Measurements from ENCODE around the gene NSFL1C.
A peak's percentile ranks its signal among the peaks of the same experiment; 100 is the strongest.
"Not testable (repeated sequence)": the region's sequence is repeated elsewhere in the genome, so short reads cannot be mapped to it uniquely, and the experiment has no call there.

The NSFL1C gene

GRCh38 chr20:1423625-1424106, 43.0 kb downstream of the NSFL1C start:
- DNase-seq (ENCODE audit: low read depth in 2 of 2), result no peak

- DNase-seq (ENCODE audit: low read depth in 2 of 2), result no peak
Measured at GRCh38 chr20:1423206-1423605, 43.4 kb downstream of the NSFL1C start.

- DNase-seq (ENCODE audit: low read depth in 2 of 2), result no peak
Measured at GRCh38 chr20:1422753-1423152, 43.9 kb downstream of the NSFL1C start.

GRCh38 chr20:1420066-1420465, 46.6 kb downstream of the NSFL1C start:
- DNase-seq (ENCODE audit: low read depth in 2 of 2), result no peak

- no peak for DNase-seq (ENCODE audit: low read depth in 2 of 2)
Measured at GRCh38 chr20:1418350-1418749, 48.3 kb downstream of the NSFL1C start.

- DNase-seq (ENCODE audit: low read depth in 2 of 2), result no peak
Measured at GRCh38 chr20:1417790-1418189, 48.9 kb downstream of the NSFL1C start.

- no peak for DNase-seq (ENCODE audit: low read depth in 2 of 2)
Measured at GRCh38 chr20:1417273-1417672, 49.4 kb downstream of the NSFL1C start.

GRCh38 chr20:1415667-1416468, 50.8 kb downstream of the NSFL1C start:
- no peak for DNase-seq (ENCODE audit: low read depth in 2 of 2)

- no peak for DNase-seq (ENCODE audit: low read depth in 2 of 2)
Measured at GRCh38 chr20:1414982-1415381, 51.7 kb downstream of the NSFL1C start.

- DNase-seq (ENCODE audit: low read depth in 2 of 2), result no peak
Measured at GRCh38 chr20:1405801-1406200, 60.8 kb downstream of the NSFL1C start.

GRCh38 chr20:1403624-1404023, 63.0 kb downstream of the NSFL1C start:
- DNase-seq (ENCODE audit: low read depth in 2 of 2), result no peak

GRCh38 chr20:1402149-1402548, 64.5 kb downstream of the NSFL1C start:
- no peak for DNase-seq (ENCODE audit: low read depth in 2 of 2)

- no peak for DNase-seq (ENCODE audit: low read depth in 2 of 2)
Measured at GRCh38 chr20:1401451-1401907, 65.2 kb downstream of the NSFL1C start.

- not testable (repeated sequence) for DNase-seq (ENCODE audit: low read depth in 2 of 2)
Measured at GRCh38 chr20:1399678-1400366, 66.8 kb downstream of the NSFL1C start.

GRCh38 chr20:1398185-1398584, 68.5 kb downstream of the NSFL1C start:
- DNase-seq (ENCODE audit: low read depth in 2 of 2), result not testable (repeated sequence)

- no peak for DNase-seq (ENCODE audit: low read depth in 2 of 2)
Measured at GRCh38 chr20:1397710-1398109, 68.9 kb downstream of the NSFL1C start.

GRCh38 chr20:1396702-1397101, 69.9 kb downstream of the NSFL1C start:
- DNase-seq (ENCODE audit: low read depth in 2 of 2), result no peak

- no peak for DNase-seq (ENCODE audit: low read depth in 2 of 2)
Measured at GRCh38 chr20:1396264-1396663, 70.4 kb downstream of the NSFL1C start.

- no peak for DNase-seq (ENCODE audit: low read depth in 2 of 2)
Measured at GRCh38 chr20:1394686-1395085, 72.0 kb downstream of the NSFL1C start.

GRCh38 chr20:1393507-1393882, 73.2 kb downstream of the NSFL1C start:
- DNase-seq (ENCODE audit: low read depth in 2 of 2), result no peak

- peak; percentile 76 to 84 for DNase-seq (ENCODE audit: low read depth in 2 of 2)
Measured at GRCh38 chr20:1392693-1393506, 73.7 kb downstream of the NSFL1C start, which contains the start of gene FKBP1A. TSS of gene FKBP1A (minus strand) at chr20:1393054. CDS start at chr20:1392998, 56 bp downstream.

GRCh38 chr20:1392443-1392692, 74.3 kb downstream of the NSFL1C start:
- no peak for DNase-seq (ENCODE audit: low read depth in 2 of 2)
